GM18505 (cell line): ENCODE measurements around the gene LMBR1L.
"Not testable (repeated sequence)": the region's sequence is repeated elsewhere in the genome, so short reads cannot be mapped to it uniquely, and the experiment has no call there.

ENCODE experiments used
- ATAC-seq: cut with Tn5 transposase; IDR thresholded peaks from one replicate; pipeline ENCODE4 v1.9.1; 2021; ENCODE audit not compliant: unreplicated experiment
- POLR2A ChIP-seq: IDR thresholded peaks from 4 replicates; pipeline ENCODE4 v1.6.1; 2011; ENCODE audit warnings: borderline replicate concordance; ENCODE audit not compliant: insufficient read depth, insufficient read length; ENCODE audit errors: extremely low read depth

LMBR1L gene

GRCh38 chr12:49086116-49086515 lies 24.5 kb downstream of the LMBR1L start:
- no peak for ATAC-seq
- TF ChIP-seq POLR2A = no peak

GRCh38 chr12:49084438-49084837 lies 26.2 kb downstream of the LMBR1L start:
- TF ChIP-seq POLR2A = no peak
- no peak for ATAC-seq

- no peak for ATAC-seq
- TF ChIP-seq POLR2A = no peak
These were observed 30.9 kb downstream of the LMBR1L start for GRCh38 chr12:49079793-49080192.

- ATAC-seq = no peak
- TF ChIP-seq POLR2A = no peak
These were observed 39.7 kb downstream of the LMBR1L start for GRCh38 chr12:49070971-49071370.

- peak; percentile 63 for TF ChIP-seq POLR2A
- peak; percentile 98 for ATAC-seq
These were observed 40.9 kb downstream of the LMBR1L start, which contains the start of gene RHEBL1 for GRCh38 chr12:49069507-49070346. RHEBL1 (minus strand) TSS chr12:49069979; CDS start chr12:49069785, 194 bp downstream.

- ATAC-seq = peak; percentile 1
- TF ChIP-seq POLR2A = no peak
These were observed 41.7 kb downstream of the LMBR1L start for GRCh38 chr12:49068879-49069506.

- TF ChIP-seq POLR2A = no peak
- ATAC-seq = no peak
These were observed 44.5 kb downstream of the LMBR1L start for GRCh38 chr12:49066120-49066519.

- TF ChIP-seq POLR2A = no peak
- no peak for ATAC-seq
These were observed 45.9 kb downstream of the LMBR1L start for GRCh38 chr12:49064767-49065152.

GRCh38 chr12:49061916-49062315 lies 48.7 kb downstream of the LMBR1L start:
- not testable (repeated sequence) for ATAC-seq

GRCh38 chr12:49061157-49061650 lies 49.4 kb downstream of the LMBR1L start:
- ATAC-seq = no peak
- TF ChIP-seq POLR2A = no peak

- ATAC-seq = peak; percentile 48
- TF ChIP-seq POLR2A = peak; percentile 61
These were observed 50.1 kb downstream of the LMBR1L start, which contains the start of gene KMT2D for GRCh38 chr12:49060237-49061156. KMT2D (minus strand) TSS chr12:49060794; CDS start chr12:49055324, 5,470 bp downstream.

GRCh38 chr12:49059299-49060171 lies 51.1 kb downstream of the LMBR1L start:
- TF ChIP-seq POLR2A = no peak
- ATAC-seq = peak; percentile 13

GRCh38 chr12:49059045-49059298 lies 51.7 kb downstream of the LMBR1L start:
- TF ChIP-seq POLR2A = no peak

More at GRCh38 chr12:49059045-49059298, 51.7 kb downstream of the LMBR1L start:
- no peak for ATAC-seq
